OCI-LY7 (cell line): ENCODE data around the gene C18orf32. TPM values are rescaled to one million over a fixed set of nuclear protein-coding genes. Genes with fewer than 3 reads are reported as not detected.

Source experiments
- BruUV-seq: library from RNA; stranded (reverse); fragments of 400-500 nt; replicated peaks from 2 replicates; lab custom pipeline; 2021; lab: Mats Ljungman, UMichigan
- CTCF ChIA-PET: fragments of 300-600 bp; sonication (Branson Sonifier 250); formaldehyde crosslinking; loops from one replicate; lab custom pipeline; 2022; ENCODE audit warnings: antibody characterized with exemption; ENCODE audit not compliant: unreplicated experiment; lab: Charles Lee
- POLR2A ChIA-PET: fragments of 300-600 bp; sonication (Branson Sonifier 250); formaldehyde crosslinking; loops from one replicate; lab custom pipeline; 2022; ENCODE audit warnings: antibody characterized with exemption; lab: Charles Lee
- DNase-seq: peaks from one replicate; pipeline ENCODE4 v3.0.0-alpha.2; 2015; ENCODE audit warnings: low spot score
- H2AFZ ChIP-seq: fragments of 200-600 bp; sonication (generic), shearing (Covaris generic); 2 replicates; pipeline ENCODE4 v1.6.1; 2014; ENCODE audit warnings: mild to moderate bottlenecking, antibody characterized with exemption, low read length, moderate library complexity
- H3K27ac ChIP-seq: fragments of 200-600 bp; sonication (generic); 2 replicates; pipeline ENCODE4 v1.5.1; 2014; ENCODE audit warnings: mixed run types, low read depth, mild to moderate bottlenecking, moderate library complexity, low read length, inconsistent platforms; ENCODE audit not compliant: poor library complexity, severe bottlenecking
- H3K36me3 ChIP-seq: fragments of 200-600 bp; sonication (generic); 2 replicates; pipeline ENCODE4 v1.6.1; 2014; ENCODE audit warnings: mild to moderate bottlenecking, antibody characterized with exemption, low read length, moderate library complexity, mixed read lengths; ENCODE audit not compliant: insufficient read depth
- H3K4me1 ChIP-seq: fragments of 200-600 bp; sonication (generic); 2 replicates; pipeline ENCODE4 v1.5.1; 2014; ENCODE audit warnings: mild to moderate bottlenecking, low read length; ENCODE audit not compliant: insufficient read depth, poor library complexity, severe bottlenecking
- H3K4me2 ChIP-seq: fragments of 200-600 bp; sonication (generic); 2 replicates; pipeline ENCODE4 v1.6.1; 2014; ENCODE audit warnings: mild to moderate bottlenecking, low read length
- H3K4me3 ChIP-seq: fragments of 200-600 bp; sonication (generic); 2 replicates; pipeline ENCODE4 v1.5.1; 2014; ENCODE audit warnings: mild to moderate bottlenecking, low read depth, low read length; ENCODE audit not compliant: poor library complexity, severe bottlenecking
- H3K79me2 ChIP-seq: fragments of 200-600 bp; sonication (generic); 2 replicates; pipeline ENCODE4 v1.6.1; 2016; ENCODE audit warnings: low read depth, mild to moderate bottlenecking, low read length, moderate library complexity, mixed read lengths; ENCODE audit not compliant: insufficient read depth
- H3K9me2 ChIP-seq: fragments of 200-600 bp; sonication (generic); 2 replicates; pipeline ENCODE4 v1.6.1; 2016; ENCODE audit warnings: mild to moderate bottlenecking, low read length, mixed read lengths; ENCODE audit not compliant: insufficient read depth
- H3K9me3 ChIP-seq: fragments of 200-600 bp; sonication (generic); 2 replicates; pipeline ENCODE4 v1.6.1; 2014; ENCODE audit warnings: mild to moderate bottlenecking, mixed run types, low read length, mixed read lengths
- H4K20me1 ChIP-seq: fragments of 200-600 bp; sonication (generic); 2 replicates; pipeline ENCODE4 v1.6.1; 2014; ENCODE audit warnings: mild to moderate bottlenecking, antibody characterized with exemption, low read length, moderate library complexity, mixed read lengths; ENCODE audit not compliant: insufficient read depth
- CTCF ChIP-seq: fragments of 200-600 bp; sonication (generic); conservative IDR thresholded peaks from 2 replicates; pipeline ENCODE4 v1.5.1; 2014; ENCODE audit warnings: mild to moderate bottlenecking, antibody characterized with exemption, low read length, moderate library complexity, mixed read lengths
- EZH2phosphoT487 ChIP-seq: fragments of 200-600 bp; sonication (generic); IDR thresholded peaks from 2 replicates; pipeline ENCODE4 v1.6.1; 2018; ENCODE audit warnings: low read depth, borderline replicate concordance, mild to moderate bottlenecking, mixed run types, antibody characterized with exemption, low read length, moderate library complexity, mixed read lengths
- intact Hi-C: fragments of 100-400 bp; cut with micrococcal nuclease; formaldehyde crosslinking; loops from one replicate; pipeline ENCODE4 v1.10.0; 2022; ENCODE audit not compliant: unreplicated experiment
- total RNA-seq, 2 experiments: library from RNA; depleted of rRNA in 1 of 2; stranded (reverse); fragments of >200 nt in 1 of 2; shearing (Covaris generic) in 1 of 2; gene quantifications; 2 replicates each; pipeline ENCODE4 v1.2.3, GENCODE V29; 2014 to 2022

C18orf32 gene
- total RNA-seq, 2 experiments from 2014 or later = 6.8 to 11.1 TPM

- Histone ChIP-seq H2AFZ (peak overlapping the region; percentile 83; the same call in 1 of the 2 replicates), H3K9me3 (no peaks in the 10 kb centered on the region), H3K4me2 (peak overlapping the region; percentile 90; the same call in 1 of the 2 replicates), H3K27ac (no peak overlapping the region), H3K36me3 (peaks cover 10% of the 10 kb centered on the region; the same call in 1 of the 2 replicates), H3K4me3 (no peak overlapping the region), H3K79me2 (peaks cover 34% of the 10 kb centered on the region), H3K4me1 (peaks cover 29% of the 10 kb centered on the region), H4K20me1 (peaks cover 10% of the 10 kb centered on the region; the same call in 1 of the 2 replicates), H3K9me2 (no peaks in the 10 kb centered on the region)
- BruUV-seq = no TSS peak
- intact Hi-C loops = no loop called here
- POLR2A ChIA-PET = interaction anchor here (1.1 to 3.2 kb wide), 3 partner anchors 11 to 25 kb away, joined by 3 to 14 read pairs (median 6); partner anchors contain the start of gene C18orf32
- DNase-seq = no peak
- TF ChIP-seq CTCF (no peak), EZH2phosphoT487 (no peak)
- CTCF ChIA-PET = no interaction called here
Measured at GRCh38 chr18:49461602-49461977, 25.4 kb downstream of the C18orf32 start.

- H3K9me3 ChIP-seq = no peaks in the 10 kb centered on the region
- peak overlapping the region; percentile 83 for H2AFZ ChIP-seq
- peaks cover 39% of the 10 kb centered on the region for H3K79me2 ChIP-seq
- DNase-seq = no peak
- TF ChIP-seq CTCF (no peak), EZH2phosphoT487 (no peak)
- peaks cover 10% of the 10 kb centered on the region; the same call in 1 of the 2 replicates for H4K20me1 ChIP-seq
- peaks cover 10% of the 10 kb centered on the region; the same call in 1 of the 2 replicates for H3K36me3 ChIP-seq
- ChIA-PET CTCF (interaction anchor here (0.5 kb wide), 1 partner anchor 29 kb away, joined by 4 read pairs; no protein-coding TSS in a partner anchor), POLR2A (interaction anchor here (0.7 to 3.2 kb wide), 4 partner anchors 10 to 628 kb away, joined by 3 to 14 read pairs (median 4); partner anchors contain the start of gene C18orf32)
- peak overlapping the region; percentile 90 for H3K4me2 ChIP-seq
- H3K9me2 ChIP-seq = no peaks in the 10 kb centered on the region
- BruUV-seq = no TSS peak
- peak overlapping the region; percentile 92 for H3K4me3 ChIP-seq
- peak overlapping the region; percentile 19 for H3K27ac ChIP-seq
- H3K4me1 ChIP-seq = peaks cover 34% of the 10 kb centered on the region
- intact Hi-C loops = no loop called here
Measured at GRCh38 chr18:49460976-49461601, 25.9 kb downstream of the C18orf32 start.
